HG03521 (cell line): ENCODE results near the gene NR1D1.

Experiments
- ATAC-seq: cut with Tn5 transposase; IDR thresholded peaks from one replicate; pipeline ENCODE4 v1.9.1; 2021; ENCODE audit warnings: mild to moderate bottlenecking, moderate library complexity; ENCODE audit not compliant: unreplicated experiment

Gene NR1D1

GRCh38 chr17:40063901-40064531 lies 36.4 kb downstream of the NR1D1 start:
- ATAC-seq = no peak

- ATAC-seq = peak; percentile 31
Measured at GRCh38 chr17:40063187-40063771, 37.1 kb downstream of the NR1D1 start.

GRCh38 chr17:40062329-40063186 lies 37.8 kb downstream of the NR1D1 start, which contains the start of gene THRA:
Gene THRA, plus strand, starts transcription at chr17:40062965. Its CDS starts 11,524 bp downstream, at chr17:40074489.
- ATAC-seq = peak; percentile 61

- no peak for ATAC-seq
Measured at GRCh38 chr17:40061609-40062038, 38.8 kb downstream of the NR1D1 start.

GRCh38 chr17:40060887-40061608 lies 39.3 kb downstream of the NR1D1 start:
- no peak for ATAC-seq

GRCh38 chr17:40059729-40060475 lies 40.5 kb downstream of the NR1D1 start:
- no peak for ATAC-seq

GRCh38 chr17:40058865-40059264 lies 41.5 kb downstream of the NR1D1 start:
- no peak for ATAC-seq

- no peak for ATAC-seq
Measured at GRCh38 chr17:40058186-40058784, 42.1 kb downstream of the NR1D1 start.

GRCh38 chr17:40056379-40057015 lies 43.9 kb downstream of the NR1D1 start:
- no peak for ATAC-seq
